GM23338 (cell line): ENCODE results near the gene PTPRN2. TPM values are rescaled to one million over a fixed set of nuclear protein-coding genes. Genes with fewer than 3 reads are reported as not detected.

Experiments used
- ATAC-seq: fragments of 200-7000 bp; cut with Tn5 transposase; 3 replicates; pipeline ENCODE4 v1.9.1; 2020
- DNase-seq: peaks from one replicate; pipeline ENCODE4 v3.0.0-alpha.2; 2015; ENCODE audit warnings: low spot score
- H2AFZ ChIP-seq: fragments of 200-600 bp; sonication (generic); 2 replicates; pipeline ENCODE4 v1.8.0; 2016; ENCODE audit warnings: antibody characterized with exemption, mild to moderate bottlenecking, moderate library complexity
- H3F3A ChIP-seq: fragments of 200-600 bp; sonication (generic); replicated peaks from 2 replicates; pipeline ENCODE4 v1.8.0; 2017; ENCODE audit warnings: antibody characterized with exemption, mixed run types, low read depth
- H3K27ac ChIP-seq: fragments of 200-600 bp; sonication (generic); 2 replicates; pipeline ENCODE4 v1.6.1; 2016; ENCODE audit warnings: low read depth
- H3K27me3 ChIP-seq: fragments of 200-600 bp; sonication (generic); 2 replicates; pipeline ENCODE4 v1.8.0; 2016; ENCODE audit warnings: mild to moderate bottlenecking, mixed run types, moderate library complexity; ENCODE audit not compliant: insufficient read depth
- H3K36me3 ChIP-seq: fragments of 200-600 bp; sonication (generic); 2 replicates; pipeline ENCODE4 v1.8.0; 2016; ENCODE audit warnings: mild to moderate bottlenecking; ENCODE audit not compliant: insufficient read depth
- H3K4me1 ChIP-seq: fragments of 200-600 bp; sonication (generic); 2 replicates; pipeline ENCODE4 v1.8.0; 2016; ENCODE audit warnings: mild to moderate bottlenecking, moderate library complexity; ENCODE audit not compliant: insufficient read depth
- H3K4me2 ChIP-seq: fragments of 200-600 bp; sonication (generic); 2 replicates; pipeline ENCODE4 v1.7.1; 2017; ENCODE audit warnings: mixed run types
- H3K4me3 ChIP-seq: fragments of 200-600 bp; sonication (generic); 2 replicates; pipeline ENCODE4 v1.6.1; 2016; ENCODE audit warnings: mixed run types
- H3K79me2 ChIP-seq: fragments of 200-600 bp; sonication (generic); replicated peaks from 2 replicates; pipeline ENCODE4 v1.8.0; 2017; ENCODE audit warnings: mild to moderate bottlenecking; ENCODE audit not compliant: insufficient read depth
- H3K9me2 ChIP-seq: fragments of 200-600 bp; sonication (generic); 2 replicates; pipeline ENCODE4 v1.8.0; 2017; ENCODE audit not compliant: insufficient read depth
- H4K20me1 ChIP-seq: fragments of 200-600 bp; sonication (generic); replicated peaks from 2 replicates; pipeline ENCODE4 v1.8.0; 2017; ENCODE audit warnings: mild to moderate bottlenecking; ENCODE audit not compliant: insufficient read depth
- H3K27ac Mint-ChIP-seq: 2 replicates; pipeline ENCODE4 v1.8.0; 2020; ENCODE audit warnings: inconsistent platforms, mild to moderate bottlenecking, moderate library complexity, mixed read lengths
- H3K27me3 Mint-ChIP-seq: 3 replicates; pipeline ENCODE4 v1.8.0; 2022; ENCODE audit warnings: low read depth, mild to moderate bottlenecking, moderate library complexity, mixed read lengths, inconsistent platforms; ENCODE audit not compliant: insufficient read depth, poor library complexity
- H3K36me3 Mint-ChIP-seq: 3 replicates; pipeline ENCODE4 v1.8.0; 2021; ENCODE audit warnings: low read depth, mild to moderate bottlenecking, inconsistent platforms, moderate library complexity, mixed read lengths
- H3K4me1 Mint-ChIP-seq: 3 replicates; pipeline ENCODE4 v1.8.0; 2020; ENCODE audit warnings: mild to moderate bottlenecking, inconsistent platforms, mixed read lengths
- H3K4me3 Mint-ChIP-seq: 3 replicates; pipeline ENCODE4 v1.8.0; 2021; ENCODE audit warnings: moderate library complexity, mild to moderate bottlenecking, inconsistent platforms, mixed read lengths
- H3K9me3 Mint-ChIP-seq: 3 replicates; pipeline ENCODE4 v1.8.0; 2020; ENCODE audit warnings: moderate library complexity, mild to moderate bottlenecking, inconsistent platforms, mixed read lengths
- CREB1 ChIP-seq: fragments of 250-450 bp; sonication (Bioruptor Pico); IDR thresholded peaks from 2 replicates; pipeline ENCODE4 v1.5.0; 2020; ENCODE audit warnings: low read depth, mild to moderate bottlenecking, moderate library complexity
- EZH2 ChIP-seq: fragments of 200-600 bp; sonication (generic); IDR thresholded peaks from one replicate; pipeline ENCODE4 v1.8.0; 2017; ENCODE audit warnings: antibody characterized with exemption, mild to moderate bottlenecking, low read depth; ENCODE audit not compliant: unreplicated experiment
- EZH2phosphoT487 ChIP-seq: fragments of 200-600 bp; sonication (generic); IDR thresholded peaks from one replicate; pipeline ENCODE4 v1.8.1; 2018; ENCODE audit warnings: antibody characterized with exemption; ENCODE audit not compliant: unreplicated experiment
- JUNB ChIP-seq: IDR thresholded peaks from one replicate; pipeline ENCODE4 v1.6.1; 2016; ENCODE audit warnings: antibody characterized with exemption; ENCODE audit not compliant: unreplicated experiment
- NANOG ChIP-seq: IDR thresholded peaks from 2 replicates; pipeline ENCODE4 v1.6.1; 2016; ENCODE audit warnings: antibody characterized with exemption, borderline replicate concordance
- POLR2AphosphoS5 ChIP-seq: IDR thresholded peaks from 2 replicates; pipeline ENCODE4 v1.6.1; 2016; ENCODE audit warnings: antibody characterized with exemption, low read depth
- STAT1 ChIP-seq: IDR thresholded peaks from one replicate; pipeline ENCODE4 v1.6.1; 2016; ENCODE audit warnings: antibody characterized with exemption; ENCODE audit not compliant: unreplicated experiment
- ZNF114 ChIP-seq: fragments of 250-450 bp; sonication (Bioruptor Pico); IDR thresholded peaks from 2 replicates; pipeline ENCODE4 v1.5.0; 2020; ENCODE audit warnings: mild to moderate bottlenecking, moderate library complexity
- ZNF331 ChIP-seq: fragments of 250-450 bp; sonication (Bioruptor Pico); IDR thresholded peaks from 2 replicates; pipeline ENCODE4 v1.5.0; 2020; ENCODE audit warnings: low read depth, mild to moderate bottlenecking, moderate library complexity
- polyA plus RNA-seq: library from polyadenylated mRNA; unstranded; fragments of >200 nt; fragmentation: Nextera tagmentation; extraction: Ambion mirVana; gene quantifications from 2 replicates; pipeline ENCODE4 v1.2.1, GENCODE V29; 2016
- total RNA-seq: library from RNA; depleted of rRNA; stranded (reverse); fragments of >200 nt; shearing (Covaris generic); gene quantifications from 2 replicates; pipeline ENCODE4 v1.2.3, GENCODE V29; 2014
- TF ChIP-seq, protein P1 (sequence below), 2 experiments: fragments of 200-600 bp in 1 of 2; sonication (generic) in 1 of 2; conservative IDR thresholded peaks; 2 replicates each; pipeline versions ENCODE4 v1.5.1 to v1.6.1; 2016 to 2017; ENCODE audit warnings: antibody characterized with exemption in 2 of 2, low read depth in 2 of 2, mild to moderate bottlenecking in 2 of 2, moderate library complexity in 1 of 2
- TF ChIP-seq, protein P2 (sequence below): IDR thresholded peaks from one replicate; pipeline ENCODE4 v1.6.1; 2018; ENCODE audit warnings: antibody characterized with exemption; ENCODE audit not compliant: unreplicated experiment
- TF ChIP-seq, protein P3 (sequence below): fragments of 250-450 bp; sonication (Bioruptor Pico); IDR thresholded peaks from 2 replicates; pipeline ENCODE4 v1.5.0; 2020; ENCODE audit warnings: mild to moderate bottlenecking, moderate library complexity
- TF ChIP-seq, protein P4 (sequence below): IDR thresholded peaks from 2 replicates; pipeline ENCODE4 v1.6.1; 2016; ENCODE audit warnings: antibody characterized with exemption

PTPRN2 gene
- total and polyA plus RNA-seq, 2 experiments from 2014 or later = 0.87 to 4.0 TPM

DNA sequence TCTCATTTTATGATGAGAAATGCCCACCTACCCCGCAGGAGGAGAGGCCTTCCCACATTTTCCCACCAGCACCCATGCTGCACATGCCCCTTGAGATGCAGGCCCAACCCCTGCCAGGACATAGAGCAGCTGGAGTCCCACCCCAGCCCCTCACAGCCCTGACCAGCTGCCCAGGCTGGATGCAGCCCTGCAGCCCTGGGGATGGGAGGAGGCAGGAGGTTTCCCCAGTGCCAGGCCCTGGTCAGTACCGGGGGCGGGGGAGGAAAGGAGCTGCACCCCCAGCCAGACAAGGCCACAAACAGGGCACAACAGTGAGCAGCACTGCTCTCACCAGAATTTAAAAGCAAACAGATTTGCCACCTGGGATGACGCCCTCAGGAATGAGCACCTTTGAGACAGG lies 196.1 kb downstream of the PTPRN2 start:
- Histone ChIP-seq H3K9me2 (no peaks in the 10 kb centered on the region), H3F3A (0 out of 2 replicates have a peak, but pooled peaks cover 2% of the 10 kb centered on the region), H4K20me1 (no peaks in the 10 kb centered on the region), H3K4me1 (peaks cover 7% of the 10 kb centered on the region; the same call in 1 of the 2 replicates), H3K27me3 (no peaks in the 10 kb centered on the region), H3K27ac (no peak overlapping the region), H2AFZ (no peak overlapping the region), H3K4me2 (no peak overlapping the region), H3K79me2 (no peaks in the 10 kb centered on the region), H3K4me3 (no peak overlapping the region), H3K36me3 (no peaks in the 10 kb centered on the region)
- Mint-ChIP-seq H3K4me1 (no peaks in the 10 kb centered on the region; the same call in 2 of the 3 replicates), H3K36me3 (peaks cover 34% of the 10 kb centered on the region), H3K27me3 (peaks cover 17% of the 10 kb centered on the region), H3K27ac (no peak overlapping the region), H3K4me3 (no peak overlapping the region), H3K9me3 (peaks cover 89% of the 10 kb centered on the region)
- no peak for ATAC-seq
- TF ChIP-seq, protein P1, sequence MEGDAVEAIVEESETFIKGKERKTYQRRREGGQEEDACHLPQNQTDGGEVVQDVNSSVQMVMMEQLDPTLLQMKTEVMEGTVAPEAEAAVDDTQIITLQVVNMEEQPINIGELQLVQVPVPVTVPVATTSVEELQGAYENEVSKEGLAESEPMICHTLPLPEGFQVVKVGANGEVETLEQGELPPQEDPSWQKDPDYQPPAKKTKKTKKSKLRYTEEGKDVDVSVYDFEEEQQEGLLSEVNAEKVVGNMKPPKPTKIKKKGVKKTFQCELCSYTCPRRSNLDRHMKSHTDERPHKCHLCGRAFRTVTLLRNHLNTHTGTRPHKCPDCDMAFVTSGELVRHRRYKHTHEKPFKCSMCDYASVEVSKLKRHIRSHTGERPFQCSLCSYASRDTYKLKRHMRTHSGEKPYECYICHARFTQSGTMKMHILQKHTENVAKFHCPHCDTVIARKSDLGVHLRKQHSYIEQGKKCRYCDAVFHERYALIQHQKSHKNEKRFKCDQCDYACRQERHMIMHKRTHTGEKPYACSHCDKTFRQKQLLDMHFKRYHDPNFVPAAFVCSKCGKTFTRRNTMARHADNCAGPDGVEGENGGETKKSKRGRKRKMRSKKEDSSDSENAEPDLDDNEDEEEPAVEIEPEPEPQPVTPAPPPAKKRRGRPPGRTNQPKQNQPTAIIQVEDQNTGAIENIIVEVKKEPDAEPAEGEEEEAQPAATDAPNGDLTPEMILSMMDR (conservative IDR thresholded peaks at IDR 0.05; ENCODE audit: low read depth in 2 of 2) = no peak
- TF ChIP-seq ZNF114 (no peak), NANOG (no peak), JUNB (no peak), STAT1 (no peak), EZH2phosphoT487 (no peak), ZNF331 (no peak), POLR2AphosphoS5 (no peak), EZH2 (no peak), CREB1 (CRISPR knock-in tag) (no peak)
- TF ChIP-seq, protein P2, sequence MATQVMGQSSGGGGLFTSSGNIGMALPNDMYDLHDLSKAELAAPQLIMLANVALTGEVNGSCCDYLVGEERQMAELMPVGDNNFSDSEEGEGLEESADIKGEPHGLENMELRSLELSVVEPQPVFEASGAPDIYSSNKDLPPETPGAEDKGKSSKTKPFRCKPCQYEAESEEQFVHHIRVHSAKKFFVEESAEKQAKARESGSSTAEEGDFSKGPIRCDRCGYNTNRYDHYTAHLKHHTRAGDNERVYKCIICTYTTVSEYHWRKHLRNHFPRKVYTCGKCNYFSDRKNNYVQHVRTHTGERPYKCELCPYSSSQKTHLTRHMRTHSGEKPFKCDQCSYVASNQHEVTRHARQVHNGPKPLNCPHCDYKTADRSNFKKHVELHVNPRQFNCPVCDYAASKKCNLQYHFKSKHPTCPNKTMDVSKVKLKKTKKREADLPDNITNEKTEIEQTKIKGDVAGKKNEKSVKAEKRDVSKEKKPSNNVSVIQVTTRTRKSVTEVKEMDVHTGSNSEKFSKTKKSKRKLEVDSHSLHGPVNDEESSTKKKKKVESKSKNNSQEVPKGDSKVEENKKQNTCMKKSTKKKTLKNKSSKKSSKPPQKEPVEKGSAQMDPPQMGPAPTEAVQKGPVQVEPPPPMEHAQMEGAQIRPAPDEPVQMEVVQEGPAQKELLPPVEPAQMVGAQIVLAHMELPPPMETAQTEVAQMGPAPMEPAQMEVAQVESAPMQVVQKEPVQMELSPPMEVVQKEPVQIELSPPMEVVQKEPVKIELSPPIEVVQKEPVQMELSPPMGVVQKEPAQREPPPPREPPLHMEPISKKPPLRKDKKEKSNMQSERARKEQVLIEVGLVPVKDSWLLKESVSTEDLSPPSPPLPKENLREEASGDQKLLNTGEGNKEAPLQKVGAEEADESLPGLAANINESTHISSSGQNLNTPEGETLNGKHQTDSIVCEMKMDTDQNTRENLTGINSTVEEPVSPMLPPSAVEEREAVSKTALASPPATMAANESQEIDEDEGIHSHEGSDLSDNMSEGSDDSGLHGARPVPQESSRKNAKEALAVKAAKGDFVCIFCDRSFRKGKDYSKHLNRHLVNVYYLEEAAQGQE = no peak
- TF ChIP-seq, protein P3, sequence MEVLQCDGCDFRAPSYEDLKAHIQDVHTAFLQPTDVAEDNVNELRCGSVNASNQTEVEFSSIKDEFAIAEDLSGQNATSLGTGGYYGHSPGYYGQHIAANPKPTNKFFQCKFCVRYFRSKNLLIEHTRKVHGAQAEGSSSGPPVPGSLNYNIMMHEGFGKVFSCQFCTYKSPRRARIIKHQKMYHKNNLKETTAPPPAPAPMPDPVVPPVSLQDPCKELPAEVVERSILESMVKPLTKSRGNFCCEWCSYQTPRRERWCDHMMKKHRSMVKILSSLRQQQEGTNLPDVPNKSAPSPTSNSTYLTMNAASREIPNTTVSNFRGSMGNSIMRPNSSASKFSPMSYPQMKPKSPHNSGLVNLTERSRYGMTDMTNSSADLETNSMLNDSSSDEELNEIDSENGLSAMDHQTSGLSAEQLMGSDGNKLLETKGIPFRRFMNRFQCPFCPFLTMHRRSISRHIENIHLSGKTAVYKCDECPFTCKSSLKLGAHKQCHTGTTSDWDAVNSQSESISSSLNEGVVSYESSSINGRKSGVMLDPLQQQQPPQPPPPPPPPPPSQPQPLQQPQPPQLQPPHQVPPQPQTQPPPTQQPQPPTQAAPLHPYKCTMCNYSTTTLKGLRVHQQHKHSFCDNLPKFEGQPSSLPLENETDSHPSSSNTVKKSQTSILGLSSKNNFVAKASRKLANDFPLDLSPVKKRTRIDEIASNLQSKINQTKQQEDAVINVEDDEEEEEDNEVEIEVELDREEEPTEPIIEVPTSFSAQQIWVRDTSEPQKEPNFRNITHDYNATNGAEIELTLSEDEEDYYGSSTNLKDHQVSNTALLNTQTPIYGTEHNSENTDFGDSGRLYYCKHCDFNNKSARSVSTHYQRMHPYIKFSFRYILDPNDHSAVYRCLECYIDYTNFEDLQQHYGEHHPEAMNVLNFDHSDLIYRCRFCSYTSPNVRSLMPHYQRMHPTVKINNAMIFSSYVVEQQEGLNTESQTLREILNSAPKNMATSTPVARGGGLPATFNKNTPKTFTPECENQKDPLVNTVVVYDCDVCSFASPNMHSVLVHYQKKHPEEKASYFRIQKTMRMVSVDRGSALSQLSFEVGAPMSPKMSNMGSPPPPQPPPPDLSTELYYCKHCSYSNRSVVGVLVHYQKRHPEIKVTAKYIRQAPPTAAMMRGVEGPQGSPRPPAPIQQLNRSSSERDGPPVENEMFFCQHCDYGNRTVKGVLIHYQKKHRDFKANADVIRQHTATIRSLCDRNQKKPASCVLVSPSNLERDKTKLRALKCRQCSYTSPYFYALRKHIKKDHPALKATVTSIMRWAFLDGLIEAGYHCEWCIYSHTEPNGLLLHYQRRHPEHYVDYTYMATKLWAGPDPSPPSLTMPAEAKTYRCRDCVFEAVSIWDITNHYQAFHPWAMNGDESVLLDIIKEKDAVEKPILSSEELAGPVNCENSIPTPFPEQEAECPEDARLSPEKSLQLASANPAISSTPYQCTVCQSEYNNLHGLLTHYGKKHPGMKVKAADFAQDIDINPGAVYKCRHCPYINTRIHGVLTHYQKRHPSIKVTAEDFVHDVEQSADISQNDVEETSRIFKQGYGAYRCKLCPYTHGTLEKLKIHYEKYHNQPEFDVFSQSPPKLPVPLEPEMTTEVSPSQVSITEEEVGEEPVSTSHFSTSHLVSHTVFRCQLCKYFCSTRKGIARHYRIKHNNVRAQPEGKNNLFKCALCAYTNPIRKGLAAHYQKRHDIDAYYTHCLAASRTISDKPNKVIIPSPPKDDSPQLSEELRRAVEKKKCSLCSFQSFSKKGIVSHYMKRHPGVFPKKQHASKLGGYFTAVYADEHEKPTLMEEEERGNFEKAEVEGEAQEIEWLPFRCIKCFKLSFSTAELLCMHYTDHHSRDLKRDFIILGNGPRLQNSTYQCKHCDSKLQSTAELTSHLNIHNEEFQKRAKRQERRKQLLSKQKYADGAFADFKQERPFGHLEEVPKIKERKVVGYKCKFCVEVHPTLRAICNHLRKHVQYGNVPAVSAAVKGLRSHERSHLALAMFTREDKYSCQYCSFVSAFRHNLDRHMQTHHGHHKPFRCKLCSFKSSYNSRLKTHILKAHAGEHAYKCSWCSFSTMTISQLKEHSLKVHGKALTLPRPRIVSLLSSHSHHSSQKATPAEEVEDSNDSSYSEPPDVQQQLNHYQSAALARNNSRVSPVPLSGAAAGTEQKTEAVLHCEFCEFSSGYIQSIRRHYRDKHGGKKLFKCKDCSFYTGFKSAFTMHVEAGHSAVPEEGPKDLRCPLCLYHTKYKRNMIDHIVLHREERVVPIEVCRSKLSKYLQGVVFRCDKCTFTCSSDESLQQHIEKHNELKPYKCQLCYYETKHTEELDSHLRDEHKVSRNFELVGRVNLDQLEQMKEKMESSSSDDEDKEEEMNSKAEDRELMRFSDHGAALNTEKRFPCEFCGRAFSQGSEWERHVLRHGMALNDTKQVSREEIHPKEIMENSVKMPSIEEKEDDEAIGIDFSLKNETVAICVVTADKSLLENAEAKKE (CRISPR knock-in tag) = no peak
- TF ChIP-seq, protein P4, sequence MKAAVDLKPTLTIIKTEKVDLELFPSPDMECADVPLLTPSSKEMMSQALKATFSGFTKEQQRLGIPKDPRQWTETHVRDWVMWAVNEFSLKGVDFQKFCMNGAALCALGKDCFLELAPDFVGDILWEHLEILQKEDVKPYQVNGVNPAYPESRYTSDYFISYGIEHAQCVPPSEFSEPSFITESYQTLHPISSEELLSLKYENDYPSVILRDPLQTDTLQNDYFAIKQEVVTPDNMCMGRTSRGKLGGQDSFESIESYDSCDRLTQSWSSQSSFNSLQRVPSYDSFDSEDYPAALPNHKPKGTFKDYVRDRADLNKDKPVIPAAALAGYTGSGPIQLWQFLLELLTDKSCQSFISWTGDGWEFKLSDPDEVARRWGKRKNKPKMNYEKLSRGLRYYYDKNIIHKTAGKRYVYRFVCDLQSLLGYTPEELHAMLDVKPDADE = no peak
- DNase-seq = no peak
